ENCODE results near the gene RNU6-1. TPM values are rescaled to one million over a fixed set of nuclear protein-coding genes. Genes with fewer than 3 reads are reported as not detected.

The RNU6-1 gene
- total RNA-seq, 1 donor from 2014 or later: not detected

GRCh38 chr15:67801926-67802914, 37.6 kb downstream of the RNU6-1 start:
- no peak for DNase-seq (ENCODE audit: low spot score)

GRCh38 chr15:67801142-67801541, 38.7 kb downstream of the RNU6-1 start:
- DNase-seq (ENCODE audit: low spot score): no peak

- DNase-seq (ENCODE audit: low spot score): no peak
Observed at GRCh38 chr15:67799801-67800205, 40.0 kb downstream of the RNU6-1 start.

GRCh38 chr15:67796196-67797127, 43.4 kb downstream of the RNU6-1 start:
- DNase-seq (ENCODE audit: low spot score): no peak

GRCh38 chr15:67794832-67795574, 44.8 kb downstream of the RNU6-1 start:
- DNase-seq (ENCODE audit: low spot score): no peak

- DNase-seq (ENCODE audit: low spot score): no peak
Observed at GRCh38 chr15:67792250-67792942, 47.4 kb downstream of the RNU6-1 start.

GRCh38 chr15:67790610-67791319, 49.1 kb downstream of the RNU6-1 start:
- no peak for DNase-seq (ENCODE audit: low spot score)

Other genes with a start within 250 kb of the RNU6-1 start
- 0.96 TPM for gene SKOR1, start 14.5 kb downstream of the RNU6-1 start, total RNA-seq (ENCODE audit: insufficient read depth, low replicate concordance)
- gene PIAS1, start 214.3 kb upstream of the RNU6-1 start, total RNA-seq (ENCODE audit: insufficient read depth, low replicate concordance): 40.0 TPM